HG02943 (cell line): ENCODE results near the gene ZDHHC3.

ENCODE experiments used
- ATAC-seq: cut with Tn5 transposase; IDR thresholded peaks from one replicate; pipeline ENCODE4 v1.9.1; 2021; ENCODE audit warnings: mild to moderate bottlenecking, low read depth, moderate library complexity; ENCODE audit not compliant: unreplicated experiment

ZDHHC3 gene

DNA sequence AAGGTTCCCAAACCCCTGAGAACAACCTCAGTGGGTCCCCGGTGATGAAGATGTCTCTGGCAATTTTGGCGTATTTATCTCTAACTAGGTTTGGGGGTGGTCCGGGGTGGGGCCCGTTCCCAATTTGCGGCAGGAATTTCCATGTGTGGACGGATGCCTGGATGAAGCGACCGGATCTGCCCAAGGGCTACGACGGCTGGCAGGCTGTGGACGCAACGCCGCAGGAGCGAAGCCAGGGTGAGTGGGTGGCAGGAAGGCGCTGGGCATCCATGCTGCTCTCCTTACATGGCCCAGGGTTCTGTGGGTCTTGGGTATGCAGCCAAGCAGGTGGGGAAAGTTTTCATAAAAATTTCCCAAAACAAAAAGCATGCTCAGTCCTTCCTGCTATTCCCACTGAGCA, 72.2 kb downstream of the ZDHHC3 start:
- ATAC-seq = no peak

DNA sequence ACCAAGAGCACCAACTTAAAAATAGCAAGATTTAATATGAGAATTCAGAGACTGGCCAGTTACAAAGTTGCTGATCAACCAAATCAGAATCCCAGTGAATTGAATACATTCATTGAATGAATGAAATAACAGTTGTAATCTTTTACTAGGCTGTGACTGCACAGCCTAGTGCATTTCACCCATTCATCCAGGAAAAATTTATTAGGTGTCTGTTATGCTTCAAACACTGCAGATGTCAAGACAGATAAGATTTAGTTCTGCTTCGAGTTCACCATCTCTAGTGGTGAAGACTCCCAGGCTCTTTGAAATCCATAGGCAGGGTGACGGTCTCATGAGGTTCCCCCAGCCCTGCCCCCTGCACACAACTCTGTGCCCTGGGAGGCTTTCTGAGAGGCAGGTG, 72.7 kb downstream of the ZDHHC3 start:
- no peak for ATAC-seq

DNA sequence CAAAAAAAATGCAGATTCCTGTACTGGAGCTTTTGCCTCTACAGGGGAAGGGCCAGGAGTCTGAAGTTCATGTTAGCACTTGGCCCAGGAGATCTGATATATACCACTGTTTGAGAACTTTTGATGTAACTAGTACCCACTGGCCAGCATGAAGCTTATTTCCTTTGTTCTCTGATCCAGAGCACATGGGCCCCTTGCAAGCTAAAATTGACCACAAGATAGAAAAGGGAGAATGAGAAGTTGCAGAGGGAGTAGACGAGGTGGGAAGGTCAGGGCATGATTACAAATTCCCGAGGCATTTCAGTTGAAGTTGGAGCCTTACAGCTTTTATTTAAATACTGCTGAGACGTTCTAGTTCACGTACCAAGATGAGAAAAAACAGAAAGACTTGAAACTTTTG, 73.3 kb downstream of the ZDHHC3 start:
- ATAC-seq = no peak

DNA sequence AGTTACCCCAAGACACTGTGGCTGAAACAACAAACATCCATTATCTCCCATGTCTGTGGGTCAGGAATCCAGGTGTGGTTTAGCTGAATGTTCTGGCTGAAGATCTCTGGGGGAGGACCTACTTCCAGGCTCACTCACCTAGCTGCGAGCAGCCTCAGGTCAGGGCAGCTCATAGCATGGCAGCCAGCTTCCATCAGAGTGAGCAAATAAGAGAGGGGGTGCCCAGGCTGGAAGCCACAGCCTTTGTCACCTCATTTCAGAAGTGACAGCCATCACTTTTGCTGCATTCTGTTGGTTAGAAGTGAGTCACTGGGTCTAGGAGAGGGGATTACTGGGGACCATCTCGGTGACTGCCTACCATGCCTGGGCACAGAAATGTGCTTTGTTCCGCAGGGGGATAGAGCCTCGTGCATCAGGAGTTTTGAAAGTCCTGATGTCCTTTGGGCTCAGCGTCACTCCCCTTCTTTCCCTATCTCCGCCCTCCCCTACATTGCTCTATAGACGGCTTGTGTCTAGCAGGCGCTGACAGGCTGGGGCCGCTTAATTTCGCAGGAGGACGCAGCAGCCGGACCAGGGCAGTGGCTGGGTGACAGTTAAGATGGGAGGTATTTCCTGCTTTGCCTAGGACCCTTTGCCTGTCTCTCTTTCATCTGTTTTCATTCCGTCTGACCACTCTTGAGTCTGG, 76.1 kb downstream of the ZDHHC3 start:
- ATAC-seq = no peak

DNA sequence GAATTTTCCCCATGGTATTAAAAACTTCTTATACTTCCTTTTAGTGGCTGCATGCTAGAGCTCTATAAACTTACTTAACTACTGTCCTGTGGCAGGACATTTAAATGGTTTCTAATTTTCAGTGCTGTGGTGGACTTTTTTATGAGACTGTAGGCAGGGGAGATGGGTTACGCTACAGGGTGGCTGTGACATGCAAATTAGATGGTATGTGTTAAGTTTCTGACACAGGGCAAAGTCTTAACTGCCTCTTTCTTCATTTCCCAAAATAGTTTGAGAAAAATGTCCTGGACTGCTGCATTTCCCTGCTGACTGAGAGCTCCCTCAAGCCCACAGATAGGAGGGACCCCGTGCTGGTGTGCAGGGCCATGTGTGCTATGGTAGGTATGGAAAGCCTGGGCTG, 79.5 kb downstream of the ZDHHC3 start:
- no peak for ATAC-seq

DNA sequence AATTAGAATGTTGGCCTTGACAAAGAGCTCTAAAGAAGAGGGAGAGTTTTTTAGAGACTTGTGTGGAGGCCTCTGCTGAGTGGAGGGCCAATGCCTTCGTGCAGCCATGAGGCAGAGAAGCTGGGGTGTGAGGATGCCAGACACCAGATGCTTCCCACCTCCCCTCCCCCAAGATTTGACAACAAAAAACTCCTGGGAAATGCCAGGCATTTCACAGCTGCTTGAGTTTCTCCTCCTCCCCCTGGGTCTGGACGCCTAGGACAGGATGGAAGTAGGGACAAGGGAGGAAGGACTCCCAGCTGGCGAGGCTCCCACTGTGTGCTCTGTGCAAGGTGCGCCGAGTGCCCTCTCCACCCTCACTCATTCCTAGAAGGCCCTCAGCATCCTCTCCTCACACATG, 81.5 kb downstream of the ZDHHC3 start:
- no peak for ATAC-seq

DNA sequence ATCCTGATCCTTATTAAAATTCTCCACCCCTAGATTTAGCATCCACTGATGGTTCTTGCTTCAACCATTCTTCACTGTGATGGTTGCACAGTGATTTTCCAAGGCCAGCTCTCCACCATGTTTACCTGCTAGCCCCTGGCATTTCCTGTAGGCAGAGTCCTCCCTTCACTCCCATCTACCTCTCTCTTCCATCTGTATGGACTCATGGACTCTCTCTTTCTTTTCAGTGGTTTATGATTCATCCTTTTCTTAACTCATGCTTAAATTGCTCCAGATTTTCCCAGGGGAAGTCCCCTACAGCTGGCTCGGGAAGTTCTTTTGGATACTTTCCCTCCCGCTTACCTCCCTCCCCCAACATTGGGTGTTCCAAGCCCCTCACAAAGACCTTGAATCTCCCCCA, 82.9 kb downstream of the ZDHHC3 start:
- ATAC-seq = no peak

DNA sequence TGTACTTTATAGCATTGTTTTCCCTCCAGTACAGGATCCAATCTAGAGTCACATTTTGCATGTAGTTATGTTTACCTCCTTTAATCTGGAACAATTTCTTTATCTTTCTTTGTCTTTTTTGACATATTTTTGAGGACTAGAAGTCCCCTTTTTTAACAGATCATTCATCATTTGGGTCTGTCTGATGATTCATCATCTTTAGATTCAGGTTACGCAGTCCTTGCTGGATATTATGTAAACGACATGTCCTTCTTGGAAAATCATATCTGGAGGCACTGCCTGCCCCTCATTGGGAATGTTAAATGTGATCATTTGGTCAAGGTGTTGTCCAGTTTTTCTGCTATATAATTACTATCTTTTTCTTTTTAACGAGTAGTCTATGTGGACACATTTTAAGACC, 83.3 kb downstream of the ZDHHC3 start:
- ATAC-seq = no peak

DNA sequence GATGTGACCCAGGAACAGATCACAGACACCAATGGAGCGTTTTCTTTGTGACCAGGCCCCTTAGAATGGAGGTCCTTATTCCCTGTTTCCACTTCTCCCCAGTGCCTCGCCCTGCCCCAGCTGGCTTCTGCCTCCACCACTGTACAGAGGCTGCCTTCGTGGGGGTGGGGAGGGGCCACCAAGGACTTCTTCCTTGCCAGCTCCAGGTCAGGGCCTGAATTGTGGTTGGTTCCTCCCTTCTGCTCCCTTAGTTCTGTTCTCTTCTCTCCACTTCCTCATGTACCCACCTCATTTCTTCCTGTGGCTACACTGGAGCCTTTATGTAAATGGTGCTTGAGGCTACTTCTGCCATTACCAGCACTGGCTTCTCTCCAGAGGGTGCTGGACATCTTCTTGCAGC, 85.1 kb downstream of the ZDHHC3 start:
- no peak for ATAC-seq

DNA sequence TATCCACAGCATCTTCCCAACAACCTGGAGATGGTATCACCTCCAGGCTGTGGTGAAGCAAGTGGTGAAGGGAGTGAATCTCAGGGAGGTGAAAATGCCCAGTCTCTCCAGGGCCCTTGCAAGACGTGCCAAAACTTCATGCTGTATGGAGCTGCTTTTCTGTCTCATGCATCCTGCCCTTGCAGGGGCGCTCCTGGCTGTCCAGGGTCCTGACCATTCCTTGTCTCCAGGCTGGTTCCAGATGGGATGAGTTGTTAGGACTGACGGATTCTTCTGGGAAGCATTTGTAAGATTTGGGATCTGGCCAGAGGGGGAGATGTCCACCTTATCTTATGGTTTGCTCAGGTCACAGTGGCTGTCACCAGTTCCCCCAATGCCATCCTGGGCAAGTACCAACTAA, 85.7 kb downstream of the ZDHHC3 start:
- no peak for ATAC-seq

DNA sequence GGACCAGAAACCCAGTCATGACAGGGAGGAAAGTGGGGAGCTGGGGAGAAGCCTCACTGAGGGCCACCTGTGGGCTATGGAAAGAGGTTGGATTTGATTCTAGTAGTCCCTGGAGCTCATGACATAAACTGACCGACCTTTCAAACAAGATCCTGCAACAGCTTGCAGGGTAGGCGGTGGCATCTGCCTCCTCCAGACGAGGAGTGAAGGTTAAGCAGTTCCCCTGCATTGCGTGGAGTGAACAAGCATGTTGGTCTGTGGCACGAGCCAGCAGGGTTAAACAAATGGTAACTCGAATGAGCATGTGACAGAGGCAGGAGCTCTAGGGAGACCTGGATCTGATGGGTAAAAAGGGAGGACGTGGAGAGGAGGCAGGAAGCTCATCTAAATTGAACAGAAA, 88.9 kb downstream of the ZDHHC3 start:
- no peak for ATAC-seq

DNA sequence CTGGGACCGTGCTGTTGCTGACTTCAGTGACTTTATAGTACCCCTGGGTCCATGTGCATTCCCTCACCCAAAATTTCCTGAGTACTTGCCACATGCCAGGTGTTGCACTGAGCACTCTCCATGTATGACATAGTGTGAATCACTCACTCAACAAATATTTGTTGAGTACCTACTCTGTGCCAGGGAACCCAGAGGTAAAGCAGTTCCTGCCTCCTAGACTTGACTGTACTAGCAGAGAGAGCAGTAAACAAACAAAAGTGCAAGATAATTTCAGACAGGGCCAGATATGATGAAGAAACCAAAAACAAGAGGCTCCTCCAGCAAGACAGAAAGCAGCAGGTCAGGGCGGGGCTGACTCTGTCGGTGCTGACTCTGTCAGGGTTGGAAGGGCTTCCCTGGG, 89.4 kb downstream of the ZDHHC3 start:
- ATAC-seq = no peak

DNA sequence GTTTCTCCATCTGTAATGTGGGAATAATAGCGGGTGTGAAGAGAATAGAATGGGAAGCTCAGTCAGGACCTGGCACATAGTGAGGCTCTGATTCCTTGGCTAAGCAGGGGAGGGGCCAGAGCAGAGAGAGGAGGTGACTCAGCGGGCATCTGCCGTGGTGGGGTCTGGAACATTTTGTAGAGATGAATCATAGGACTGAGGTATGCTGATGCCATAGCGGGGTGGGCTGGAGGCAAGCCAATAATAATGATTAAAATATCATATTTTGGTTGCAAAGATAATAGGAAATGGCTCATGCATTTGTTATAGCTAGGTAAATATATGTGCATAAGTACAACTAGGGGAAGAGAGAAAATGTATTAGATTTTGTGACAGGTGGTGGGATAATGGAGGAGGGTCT, 90.4 kb downstream of the ZDHHC3 start:
- no peak for ATAC-seq

DNA sequence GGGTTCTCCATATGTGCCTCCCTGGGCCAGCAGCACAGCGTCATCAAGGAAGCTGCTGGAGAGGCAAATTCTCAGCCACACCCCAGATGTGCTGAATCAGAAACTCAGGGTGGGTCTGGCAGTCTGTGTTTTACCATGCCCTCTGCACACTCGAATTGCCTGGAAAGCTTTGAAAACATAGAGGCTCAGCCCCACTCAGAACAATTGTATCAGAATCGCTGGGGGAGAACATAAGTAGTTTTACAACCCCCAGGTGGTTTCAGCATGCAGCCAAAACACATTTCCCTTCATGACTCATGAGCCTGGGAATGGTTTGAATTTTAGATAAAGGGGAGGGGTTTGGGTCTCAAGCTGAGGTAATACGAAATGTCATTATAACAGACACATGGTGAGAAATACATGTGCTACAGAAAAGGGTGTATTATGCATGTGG, 92.0 kb downstream of the ZDHHC3 start:
- ATAC-seq = no peak

DNA sequence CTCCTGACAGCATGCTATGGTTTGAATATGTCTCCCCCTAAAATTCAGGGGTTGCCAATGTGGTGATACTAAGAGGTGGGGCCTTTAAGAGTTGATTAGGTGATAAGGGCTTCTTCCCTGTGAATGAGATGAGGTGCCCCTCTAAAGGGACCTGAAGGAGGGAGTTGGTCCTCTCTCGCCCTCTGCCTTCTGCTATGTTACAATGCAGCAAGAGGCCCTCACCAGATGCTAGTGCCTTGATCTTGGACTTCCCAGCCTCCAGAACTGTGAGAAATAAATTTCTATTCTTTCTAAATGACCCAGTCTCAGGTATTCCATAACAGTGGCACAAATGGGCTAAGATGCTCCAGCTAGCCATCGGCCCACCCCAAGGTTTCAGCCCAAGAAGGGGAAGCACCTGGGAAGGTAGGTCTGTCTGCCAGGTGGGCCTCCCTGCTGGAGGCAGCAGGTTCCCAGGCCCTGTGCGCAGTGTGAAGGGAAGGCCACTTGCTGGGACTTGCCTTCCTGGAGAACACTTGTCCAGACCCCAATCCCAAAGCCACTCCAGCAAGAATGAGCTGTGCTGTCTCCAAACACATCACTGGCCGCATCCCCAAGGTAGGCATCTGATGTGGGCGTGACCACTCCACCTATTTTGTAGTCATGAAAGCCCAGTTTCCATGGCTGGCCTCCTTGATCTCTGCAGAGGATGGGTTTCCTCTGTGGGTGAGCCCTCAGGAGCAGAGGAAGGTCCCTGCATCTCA, 92.6 kb downstream of the ZDHHC3 start:
- ATAC-seq = no peak

DNA sequence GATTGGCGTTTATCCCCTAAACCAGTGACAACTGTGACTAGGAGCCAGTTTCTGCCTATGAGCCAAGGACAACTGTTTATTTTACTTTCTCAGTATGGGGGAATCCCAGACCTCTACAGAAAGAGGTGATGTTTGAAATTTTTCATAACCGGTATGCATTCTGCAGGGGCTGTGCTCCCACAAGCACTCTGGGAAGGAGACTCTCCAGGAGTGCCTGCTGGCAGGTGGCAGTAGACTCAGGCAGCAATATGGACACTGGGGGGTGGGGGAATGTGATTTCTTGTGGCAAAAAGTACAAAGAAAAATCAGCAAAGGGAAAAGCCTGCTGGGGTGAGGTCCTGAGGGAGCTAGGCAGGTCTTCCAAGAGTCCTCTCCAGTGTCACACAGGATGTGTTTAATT, 95.7 kb downstream of the ZDHHC3 start:
- no peak for ATAC-seq

DNA sequence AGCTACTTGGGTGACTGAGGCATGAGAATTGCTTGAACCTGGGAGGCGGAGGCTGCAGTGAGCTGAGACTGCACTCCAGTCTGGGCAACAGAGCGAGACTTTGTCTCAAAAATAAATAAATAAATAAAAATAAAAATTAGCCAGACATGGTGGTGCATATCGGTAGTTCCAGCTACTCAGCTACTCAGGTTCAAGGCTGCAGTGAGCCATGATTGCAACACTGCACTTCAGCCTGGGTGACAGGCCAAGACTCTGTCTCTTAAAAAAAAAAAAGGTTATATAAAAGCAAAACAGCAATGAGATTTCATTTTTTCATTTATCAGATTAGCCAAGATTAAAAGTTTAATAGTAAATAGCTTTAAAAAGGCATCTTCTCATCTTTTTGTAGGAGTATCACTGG, 98.6 kb downstream of the ZDHHC3 start:
- ATAC-seq = no peak

DNA sequence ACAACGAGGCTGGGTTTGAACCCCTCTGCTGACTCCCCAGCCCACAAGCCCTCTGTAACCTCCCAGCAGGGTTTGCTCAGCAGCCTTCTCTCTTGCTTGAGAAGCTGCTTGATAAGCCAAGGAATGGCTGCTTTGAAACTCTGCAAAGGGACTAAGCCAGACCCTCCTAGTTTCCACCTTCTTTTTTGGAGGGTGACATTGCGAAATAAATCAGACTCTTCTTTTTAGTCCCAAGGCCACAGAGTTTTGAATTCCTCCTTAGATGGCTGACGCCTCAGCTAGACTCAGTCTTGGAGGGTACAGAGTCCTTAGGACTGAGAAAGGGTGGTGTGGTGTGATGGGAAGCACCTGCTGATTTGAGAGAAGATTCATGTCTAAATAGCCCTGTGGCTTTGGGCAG, 100.4 kb downstream of the ZDHHC3 start:
- no peak for ATAC-seq
